HK-2 (cell line): Measurements from ENCODE around the gene SLC19A2.
A peak's percentile ranks its signal among the peaks of the same experiment; 100 is the strongest.

Experiments used
- DNase-seq: peaks from one replicate; pipeline ENCODE4 v3.0.0-alpha.2; 2018; ENCODE audit not compliant: unreplicated experiment

Gene SLC19A2

GRCh38 chr1:169475806-169476387 lies 9.8 kb downstream of the SLC19A2 start:
- no peak for DNase-seq

- no peak for DNase-seq
Observed at GRCh38 chr1:169474302-169474995, 11.3 kb downstream of the SLC19A2 start.

GRCh38 chr1:169473347-169473746 lies 12.4 kb downstream of the SLC19A2 start:
- no peak for DNase-seq

GRCh38 chr1:169472738-169473137 lies 13.0 kb downstream of the SLC19A2 start:
- DNase-seq, result no peak

- DNase-seq, result no peak
Observed at GRCh38 chr1:169468982-169469381, 16.8 kb downstream of the SLC19A2 start.

- no peak for DNase-seq
Observed at GRCh38 chr1:169466259-169467230, 19.2 kb downstream of the SLC19A2 start.

- no peak for DNase-seq
Observed at GRCh38 chr1:169465281-169465680, 20.5 kb downstream of the SLC19A2 start.

- no peak for DNase-seq
Observed at GRCh38 chr1:169462385-169462784, 23.4 kb downstream of the SLC19A2 start.

- DNase-seq, result no peak
Observed at GRCh38 chr1:169461390-169462000, 24.2 kb downstream of the SLC19A2 start.

GRCh38 chr1:169460191-169460833 lies 25.4 kb downstream of the SLC19A2 start:
- no peak for DNase-seq

GRCh38 chr1:169457443-169457842 lies 28.3 kb downstream of the SLC19A2 start:
- no peak for DNase-seq

GRCh38 chr1:169456029-169456428 lies 29.7 kb downstream of the SLC19A2 start:
- DNase-seq, result no peak

- DNase-seq, result no peak
Observed at GRCh38 chr1:169452921-169453320, 32.8 kb downstream of the SLC19A2 start.

- DNase-seq, result no peak
Observed at GRCh38 chr1:169451218-169451824, 34.4 kb downstream of the SLC19A2 start.

GRCh38 chr1:169443923-169444322 lies 41.8 kb downstream of the SLC19A2 start:
- DNase-seq, result no peak

- DNase-seq, result peak; percentile 28
Observed at GRCh38 chr1:169427081-169427641, 58.6 kb downstream of the SLC19A2 start, which contains the start of gene CCDC181. TSS of gene CCDC181 (minus strand) at chr1:169427474. CDS start at chr1:169424927, 2,547 bp downstream.

- DNase-seq, result no peak
Observed at GRCh38 chr1:169426174-169426705, 59.5 kb downstream of the SLC19A2 start.

GRCh38 chr1:169421309-169421708 lies 64.4 kb downstream of the SLC19A2 start:
- no peak for DNase-seq

GRCh38 chr1:169414952-169415351 lies 70.8 kb downstream of the SLC19A2 start:
- no peak for DNase-seq
